Measurements from ENCODE around the gene MRPL47. TPM values are rescaled to one million over a fixed set of nuclear protein-coding genes. Genes with fewer than 3 reads are reported as not detected.
"Not testable (repeated sequence)": the region's sequence is repeated elsewhere in the genome, so short reads cannot be mapped to it uniquely, and the experiment has no call there.

Gene MRPL47
- total RNA-seq = 10 to 100 TPM; 29.7 to 49.8 TPM

- peak within 1 kb of the TSS; percentile 100 for H3K27ac Mint-ChIP-seq
- H3K9me3 Mint-ChIP-seq (ENCODE audit: low read depth) = no peaks in the 10 kb centered on the region
- H3K4me3 Mint-ChIP-seq = peak within 1 kb of the TSS; percentile 99
- H3K27me3 Mint-ChIP-seq = no peaks in the 10 kb centered on the region
- CTCF ChIA-PET = interaction anchor here (1.0 to 2.0 kb wide), 3 partner anchors 11 to 48 kb away, joined by 4 to 8 read pairs (median 8); partner anchors contain the start of gene USP13
- H3K36me3 Mint-ChIP-seq = peaks cover 11% of the 10 kb centered on the region
- ATAC-seq (peak; percentile 90), DNase-seq (peak; percentile 96)
- peaks cover 42% of the 10 kb centered on the region for H3K4me1 Mint-ChIP-seq
Measured at GRCh38 chr3:179604321-179605078, at the start of gene MRPL47, which contains the start of gene NDUFB5. MRPL47 (minus strand) TSS chr3:179604638; CDS start chr3:179604624, 14 bp downstream. NDUFB5 (plus strand) TSS chr3:179604794; CDS start chr3:179604816, 22 bp downstream.

- ATAC-seq = peak; percentile 70
- peaks cover 31% of the 10 kb centered on the region for H3K4me1 Mint-ChIP-seq
- CTCF ChIA-PET = interaction anchor here (1.0 to 1.3 kb wide), 3 partner anchors 9 to 14 kb away, joined by 3 to 5 read pairs (median 4); no protein-coding TSS in a partner anchor
- peak overlapping the region; percentile 84 for H3K27ac Mint-ChIP-seq
- peaks cover 14% of the 10 kb centered on the region for H3K36me3 Mint-ChIP-seq
- DNase-seq = peak; percentile 76
- H3K27me3 Mint-ChIP-seq = peaks cover 9% of the 10 kb centered on the region
- peak overlapping the region; percentile 95 for H3K4me3 Mint-ChIP-seq
- no peaks in the 10 kb centered on the region for H3K9me3 Mint-ChIP-seq (ENCODE audit: low read depth)
Measured at GRCh38 chr3:179653096-179653797, 48.8 kb upstream of the MRPL47 start.

- ATAC-seq = peak; percentile 67
- peak within 1 kb of the TSS; percentile 84 for H3K27ac Mint-ChIP-seq
- H3K9me3 Mint-ChIP-seq (ENCODE audit: low read depth) = no peaks in the 10 kb centered on the region
- peaks cover 31% of the 10 kb centered on the region for H3K4me1 Mint-ChIP-seq
- peaks cover 9% of the 10 kb centered on the region for H3K27me3 Mint-ChIP-seq
- peaks cover 13% of the 10 kb centered on the region for H3K36me3 Mint-ChIP-seq
- peak; percentile 77 for DNase-seq
- CTCF ChIA-PET = interaction anchor here (0.7 to 1.2 kb wide), 2 partner anchors 9 to 48 kb away, joined by 4 read pairs; partner anchors contain the start of genes MRPL47 and NDUFB5
- peak within 1 kb of the TSS; percentile 95 for H3K4me3 Mint-ChIP-seq
Measured at GRCh38 chr3:179652447-179653095, 48.1 kb upstream of the MRPL47 start, which contains the start of gene USP13. USP13 (plus strand) TSS chr3:179653040; CDS start chr3:179653226, 186 bp downstream.

GRCh38 chr3:179651687-179652446 lies 47.4 kb upstream of the MRPL47 start:
- ATAC-seq = no peak
- Mint-ChIP-seq H3K4me3 (peak overlapping the region; percentile 95), H3K27me3 (peaks cover 9% of the 10 kb centered on the region), H3K4me1 (peaks cover 31% of the 10 kb centered on the region), H3K27ac (peak overlapping the region; percentile 36), H3K36me3 (peaks cover 13% of the 10 kb centered on the region), H3K9me3 (ENCODE audit: low read depth) (no peaks in the 10 kb centered on the region)
- CTCF ChIA-PET = interaction anchor here (0.7 to 1.2 kb wide), 2 partner anchors 8 to 47 kb away, joined by 4 read pairs; partner anchors contain the start of genes MRPL47 and NDUFB5
- DNase-seq = no peak

- Mint-ChIP-seq H3K9me3 (ENCODE audit: low read depth) (no peaks in the 10 kb centered on the region), H3K27ac (no peak overlapping the region), H3K4me3 (no peak overlapping the region), H3K36me3 (no peaks in the 10 kb centered on the region), H3K4me1 (peaks cover 12% of the 10 kb centered on the region), H3K27me3 (no peaks in the 10 kb centered on the region)
- CTCF ChIA-PET = no interaction called here
- DNase-seq (no peak), ATAC-seq (no peak)
Measured at GRCh38 chr3:179646177-179646576, 41.7 kb upstream of the MRPL47 start.

GRCh38 chr3:179643837-179644236 lies 39.4 kb upstream of the MRPL47 start:
- H3K27me3 Mint-ChIP-seq = not testable (repeated sequence)

GRCh38 chr3:179642871-179643270 lies 38.4 kb upstream of the MRPL47 start:
- no peaks in the 10 kb centered on the region for H3K27me3 Mint-ChIP-seq
- H3K27ac Mint-ChIP-seq = no peak overlapping the region
- ATAC-seq = no peak
- H3K9me3 Mint-ChIP-seq (ENCODE audit: low read depth) = no peaks in the 10 kb centered on the region
- DNase-seq = no peak
- no peak overlapping the region for H3K4me3 Mint-ChIP-seq
- H3K4me1 Mint-ChIP-seq = peaks cover 8% of the 10 kb centered on the region
- CTCF ChIA-PET = no interaction called here
- no peaks in the 10 kb centered on the region for H3K36me3 Mint-ChIP-seq

More at GRCh38 chr3:179643837-179644236, 39.4 kb upstream of the MRPL47 start:
- ATAC-seq; H3K9me3 Mint-ChIP-seq (ENCODE audit: low read depth); H3K27ac Mint-ChIP-seq; H3K4me3 Mint-ChIP-seq; H3K36me3 Mint-ChIP-seq; H3K4me1 Mint-ChIP-seq; DNase-seq: not testable (repeated sequence)
- CTCF ChIA-PET = interaction anchor here (0.9 to 1.4 kb wide), 3 partner anchors 9 to 73 kb away, joined by 3 to 4 read pairs (median 3); partner anchors contain the start of gene USP13

- Mint-ChIP-seq H3K27me3 (no peaks in the 10 kb centered on the region), H3K36me3 (no peaks in the 10 kb centered on the region), H3K27ac (no peak overlapping the region), H3K9me3 (ENCODE audit: low read depth) (no peaks in the 10 kb centered on the region), H3K4me1 (peaks cover 8% of the 10 kb centered on the region), H3K4me3 (no peak overlapping the region)
- DNase-seq = no peak
- no peak for ATAC-seq
- CTCF ChIA-PET = no interaction called here
Measured at GRCh38 chr3:179640469-179640868, 36.0 kb upstream of the MRPL47 start.

- ATAC-seq = no peak
- H3K9me3 Mint-ChIP-seq (ENCODE audit: low read depth) = no peaks in the 10 kb centered on the region
- CTCF ChIA-PET = no interaction called here
Measured at GRCh38 chr3:179630753-179631451, 26.5 kb upstream of the MRPL47 start.

GRCh38 chr3:179624451-179624850 lies 20.0 kb upstream of the MRPL47 start:
- DNase-seq (no peak), ATAC-seq (no peak)
- Mint-ChIP-seq H3K36me3 (peaks cover 45% of the 10 kb centered on the region), H3K4me3 (no peak overlapping the region), H3K9me3 (ENCODE audit: low read depth) (no peaks in the 10 kb centered on the region), H3K4me1 (no peaks in the 10 kb centered on the region), H3K27me3 (no peaks in the 10 kb centered on the region), H3K27ac (no peak overlapping the region)
- CTCF ChIA-PET = no interaction called here

More at GRCh38 chr3:179630753-179631451, 26.5 kb upstream of the MRPL47 start:
- no peaks in the 10 kb centered on the region for H3K27me3 Mint-ChIP-seq
- H3K27ac Mint-ChIP-seq = no peak overlapping the region
- H3K36me3 Mint-ChIP-seq = peaks cover 1% of the 10 kb centered on the region
- H3K4me3 Mint-ChIP-seq = no peak overlapping the region
- DNase-seq = no peak
- H3K4me1 Mint-ChIP-seq = no peaks in the 10 kb centered on the region

- H3K27me3 Mint-ChIP-seq = no peaks in the 10 kb centered on the region
- DNase-seq (no peak), ATAC-seq (no peak)
- no peak overlapping the region for H3K27ac Mint-ChIP-seq
- no peaks in the 10 kb centered on the region for H3K4me1 Mint-ChIP-seq
- no peak overlapping the region for H3K4me3 Mint-ChIP-seq
- peaks cover 62% of the 10 kb centered on the region for H3K36me3 Mint-ChIP-seq
- CTCF ChIA-PET = no interaction called here
- H3K9me3 Mint-ChIP-seq (ENCODE audit: low read depth) = no peaks in the 10 kb centered on the region
Measured at GRCh38 chr3:179622023-179622422, 17.6 kb upstream of the MRPL47 start.
